ENCODE data around the gene NUDT15. TPM values are rescaled to one million over a fixed set of nuclear protein-coding genes. Genes with fewer than 3 reads are reported as not detected.

The NUDT15 gene
- polyA plus RNA-seq: 19.4 to 41.1 TPM (median 24.5 TPM) in 3 replicates
- polyA plus RNA-seq (2011; ENCODE audit: low read depth): 3.5 TPM
- 16.5 and 27.2 TPM in 2 replicates for polyA plus RNA-seq (2011; cell fraction: cytosol; rRNA removed)
- 7.7 and 8.0 TPM in 2 replicates for polyA plus RNA-seq (2011; cell fraction: nucleus; rRNA removed)
- polyA plus RNA-seq (2012; ENCODE audit: low replicate concordance): 11.5 and 26.1 TPM in 2 replicates
- 3.4 to 8.5 TPM (median 7.7 TPM) in 3 replicates for polyA minus RNA-seq
- 9.8 TPM for polyA minus RNA-seq (2011; cell fraction: cytosol; rRNA and poly(A)+ RNA removed)
- polyA minus RNA-seq (2011; cell fraction: nucleus; rRNA and poly(A)+ RNA removed): 2.3 and 3.5 TPM in 2 replicates

GRCh38 chr13:48037346-48038173, at the start of gene NUDT15:
Gene NUDT15 (plus strand): TSS chr13:48037726. CDS start chr13:48037747, 21 bp downstream.
- Histone ChIP-seq H3K36me3 (ENCODE audit: control insufficient read depth in 2 of 2, extremely low read depth in 1 of 2, insufficient read depth in 2 of 2, low read length in 2 of 2) (peaks cover 3 to 11% of the 10 kb centered on the region in 2 experiments), H3K27ac (ENCODE audit: control insufficient read depth, insufficient read depth, low read length) (peak within 1 kb of the TSS; percentile 95), H3K9me3 (ENCODE audit: control insufficient read depth, low read depth, low read length) (no peaks in the 10 kb centered on the region), H3K4me1 (ENCODE audit: control insufficient read depth, extremely low read depth, insufficient read depth, low read length) (peaks cover 21% of the 10 kb centered on the region), H3K4me2 (ENCODE audit: control insufficient read depth, extremely low read depth, insufficient read depth, low read depth, low read length) (peak within 1 kb of the TSS; percentile 87), H3K9me1 (ENCODE audit: control insufficient read depth, extremely low read depth, insufficient read depth, low read length) (no peaks in the 10 kb centered on the region), H3K9ac (ENCODE audit: control insufficient read depth, extremely low read depth, insufficient read depth, low read length) (peak within 1 kb of the TSS; percentile 90), H3K79me2 (ENCODE audit: control insufficient read depth, insufficient read depth, low read length) (peaks cover 25% of the 10 kb centered on the region), H2AFZ (ENCODE audit: control insufficient read depth, low read length) (peak within 1 kb of the TSS; percentile 96), H4K20me1 (ENCODE audit: control insufficient read depth, extremely low read depth, insufficient read depth, low read length) (no peaks in the 10 kb centered on the region), H3K27me3 (ENCODE audit: control insufficient read depth, extremely low read depth, insufficient read depth, low read length) (no peaks in the 10 kb centered on the region), H3K4me3 (ENCODE audit: control insufficient read depth in 2 of 3, extremely low read depth in 1 of 3, insufficient read depth in 2 of 3, low read depth in 1 of 3, low read length in 3 of 3) (peak within 1 kb of the TSS; percentile 51 to 75 (median 61))
- peak; percentile 89 for FAIRE-seq
- peak; percentile 75 for DNase-seq (ENCODE audit: low read depth, low spot score)
- dilution Hi-C loops (cut with MboI; ENCODE audit: extremely low pct_ligation_motif_present, low sequenced_read_pairs): no loop called here
- TF ChIP-seq EZH2 (IDR thresholded peaks at IDR 0.05; ENCODE audit: low read length) (no peak), CTCF (optimal IDR thresholded peaks at IDR 0.05 in 1 of 3, IDR thresholded peaks at IDR 0.05 in 1 of 3, conservative IDR thresholded peaks at IDR 0.05 in 1 of 3; ENCODE audit: extremely low read depth in 1 of 3, insufficient read depth in 2 of 3, low read length in 3 of 3) (peak; percentile 94 to 100 (median 99))

- dilution Hi-C loops (cut with MboI; ENCODE audit: extremely low pct_ligation_motif_present, low sequenced_read_pairs): no loop called here
- Histone ChIP-seq H3K4me2 (ENCODE audit: control insufficient read depth, extremely low read depth, insufficient read depth, low read depth, low read length) (no peak overlapping the region), H3K36me3 (ENCODE audit: control insufficient read depth in 2 of 2, extremely low read depth in 1 of 2, insufficient read depth in 2 of 2, low read length in 2 of 2) (peaks cover 7 to 12% of the 10 kb centered on the region in 2 experiments), H2AFZ (ENCODE audit: control insufficient read depth, low read length) (no peak overlapping the region), H3K9ac (ENCODE audit: control insufficient read depth, extremely low read depth, insufficient read depth, low read length) (no peak overlapping the region), H3K4me1 (ENCODE audit: control insufficient read depth, extremely low read depth, insufficient read depth, low read length) (no peaks in the 10 kb centered on the region), H3K27me3 (ENCODE audit: control insufficient read depth, extremely low read depth, insufficient read depth, low read length) (no peaks in the 10 kb centered on the region), H3K9me1 (ENCODE audit: control insufficient read depth, extremely low read depth, insufficient read depth, low read length) (no peaks in the 10 kb centered on the region), H3K4me3 (ENCODE audit: control insufficient read depth in 2 of 3, extremely low read depth in 1 of 3, insufficient read depth in 2 of 3, low read depth in 1 of 3, low read length in 3 of 3) (no peak overlapping the region), H3K79me2 (ENCODE audit: control insufficient read depth, insufficient read depth, low read length) (peaks cover 35% of the 10 kb centered on the region), H4K20me1 (ENCODE audit: control insufficient read depth, extremely low read depth, insufficient read depth, low read length) (no peaks in the 10 kb centered on the region), H3K27ac (ENCODE audit: control insufficient read depth, insufficient read depth, low read length) (no peak overlapping the region), H3K9me3 (ENCODE audit: control insufficient read depth, low read depth, low read length) (no peaks in the 10 kb centered on the region)
- FAIRE-seq (no peak), DNase-seq (ENCODE audit: low read depth, low spot score) (no peak)
- TF ChIP-seq EZH2 (IDR thresholded peaks at IDR 0.05; ENCODE audit: low read length) (no peak), CTCF (optimal IDR thresholded peaks at IDR 0.05 in 1 of 3, IDR thresholded peaks at IDR 0.05 in 1 of 3, conservative IDR thresholded peaks at IDR 0.05 in 1 of 3; ENCODE audit: extremely low read depth in 1 of 3, insufficient read depth in 2 of 3, low read length in 3 of 3) (no peak)
These were observed 47.1 kb upstream of the NUDT15 start for GRCh38 chr13:47990427-47990826.

Data from keratinocyte (primary cell).